ENCODE measurements around the gene ERP27. TPM values are rescaled to one million over a fixed set of nuclear protein-coding genes. Genes with fewer than 3 reads are reported as not detected.

The ERP27 gene
- total RNA-seq, 1 experiment from 2014 or later, result not detected

DNA sequence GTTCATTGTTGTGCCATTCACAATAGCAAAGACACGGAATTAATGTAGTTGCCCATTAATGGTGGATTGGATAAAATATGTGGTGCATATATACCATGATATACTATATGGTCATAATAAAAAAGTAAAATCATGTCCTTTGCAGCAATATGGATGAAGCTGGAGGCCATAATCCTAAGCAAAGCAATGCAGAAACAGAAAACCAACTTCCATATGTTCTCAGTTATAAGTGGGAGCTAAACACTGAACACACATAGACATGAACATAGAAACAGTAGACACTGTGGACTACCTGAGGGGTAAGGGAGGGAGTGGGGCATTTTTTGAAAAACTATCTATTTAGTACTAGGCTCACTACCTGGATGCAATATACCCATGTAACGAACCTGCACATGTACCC lies 3.0 kb upstream of the ERP27 start:
- intact Hi-C loops (cut with micrococcal nuclease; ENCODE audit: unreplicated experiment), result no loop called here
- ChIA-PET CTCF (no interaction called here), POLR2A (no interaction called here)
- in situ Hi-C loops (cut with HindIII; ENCODE audit: low pct_unique_long_range_greater_than_20kb, low sequenced_read_pairs), result no loop called here
- H3K27me3 ChIP-seq (ENCODE audit: control insufficient read depth, insufficient read depth, low read length), result no peaks in the 10 kb centered on the region
- no peak overlapping the region for H3K4me3 ChIP-seq (ENCODE audit: low read depth in 2 of 2, low read length in 2 of 2)
- no peak for ATAC-seq
- no peaks in the 10 kb centered on the region for H3K36me3 ChIP-seq (ENCODE audit: control insufficient read depth, insufficient read depth, low read length)
- DNase-seq (ENCODE audit: low read depth, low spot score), result no peak
- TF ChIP-seq SIN3A (IDR thresholded peaks at IDR 0.05; ENCODE audit: borderline replicate concordance, insufficient read depth, low read depth, low read length) (no peak), POLR2AphosphoS5 (IDR thresholded peaks at IDR 0.05; ENCODE audit: low read depth, low read length) (no peak), TCF7L2 (IDR thresholded peaks at IDR 0.05; ENCODE audit: low read depth, low read length) (no peak), CTCF (IDR thresholded peaks at IDR 0.05) (no peak), REST (IDR thresholded peaks at IDR 0.05; ENCODE audit: insufficient read depth in 1 of 2, low read depth in 2 of 2, low read length in 1 of 2) (no peak)
- no peak overlapping the region for H3K27ac ChIP-seq (ENCODE audit: low read length)
- BruUV-seq (replicated peaks), result no TSS peak
- no peaks in the 10 kb centered on the region for H3K4me1 ChIP-seq (ENCODE audit: control insufficient read depth, insufficient read depth, low read length)
- H3K9me3 ChIP-seq (ENCODE audit: control insufficient read depth, insufficient read depth, low read depth, low read length), result no peaks in the 10 kb centered on the region

DNA sequence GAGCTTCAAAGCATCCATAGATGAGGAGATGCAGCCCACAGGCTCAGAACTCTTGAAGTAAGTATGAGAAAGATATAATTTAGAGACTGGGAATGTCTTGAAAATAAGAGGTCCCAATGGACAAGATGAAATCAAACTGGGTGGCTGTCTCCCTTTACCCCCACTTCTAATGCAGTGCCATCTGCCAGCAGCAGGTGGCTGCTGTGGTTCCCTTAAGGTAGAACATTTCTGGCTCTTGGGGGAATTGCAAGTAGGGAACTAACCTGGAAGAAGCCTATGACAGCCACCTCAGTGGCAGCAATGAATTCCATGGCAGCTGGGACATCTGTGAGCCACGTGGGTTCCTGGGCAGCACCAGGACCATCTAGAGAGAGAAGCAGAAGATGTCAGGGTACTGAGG lies 648 bp downstream of the ERP27 start:
- CTCF ChIA-PET, result no interaction called here

More for the DNA sequence above, 648 bp downstream of the ERP27 start:
- intact Hi-C loops (cut with micrococcal nuclease; ENCODE audit: unreplicated experiment) (no loop called here), in situ Hi-C loops (cut with HindIII; ENCODE audit: low pct_unique_long_range_greater_than_20kb, low sequenced_read_pairs) (no loop called here)
- H3K4me3 ChIP-seq (ENCODE audit: low read depth in 2 of 2, low read length in 2 of 2), result no peak overlapping the region
- no peaks in the 10 kb centered on the region for H3K36me3 ChIP-seq (ENCODE audit: control insufficient read depth, insufficient read depth, low read length)
- POLR2A ChIA-PET, result no interaction called here
- H3K27me3 ChIP-seq (ENCODE audit: control insufficient read depth, insufficient read depth, low read length), result no peaks in the 10 kb centered on the region
- no peak for ATAC-seq
- no peak overlapping the region for H3K27ac ChIP-seq (ENCODE audit: low read length)
- H3K4me1 ChIP-seq (ENCODE audit: control insufficient read depth, insufficient read depth, low read length), result no peaks in the 10 kb centered on the region
- TF ChIP-seq CTCF (IDR thresholded peaks at IDR 0.05) (no peak), POLR2AphosphoS5 (IDR thresholded peaks at IDR 0.05; ENCODE audit: low read depth, low read length) (no peak)
- H3K9me3 ChIP-seq (ENCODE audit: control insufficient read depth, insufficient read depth, low read depth, low read length), result no peaks in the 10 kb centered on the region
- no peak for DNase-seq (ENCODE audit: low read depth, low spot score)
- no TSS peak for BruUV-seq (replicated peaks)
